Kidney tubule cell (primary cell): ENCODE measurements around the gene CISD1.

Experiments used
- DNase-seq: peaks from one replicate; pipeline ENCODE4 v3.0.0-alpha.2; 2018; ENCODE audit warnings: low spot score

Gene CISD1

GRCh38 chr10:58311026-58311425 is 42.1 kb downstream of the CISD1 start:
- DNase-seq: no peak

- no peak for DNase-seq
Observed at GRCh38 chr10:58316874-58317273, 47.9 kb downstream of the CISD1 start.

GRCh38 chr10:58318346-58318745 is 49.4 kb downstream of the CISD1 start:
- no peak for DNase-seq

- DNase-seq: no peak
Observed at GRCh38 chr10:58319599-58319998, 50.6 kb downstream of the CISD1 start.

- no peak for DNase-seq
Observed at GRCh38 chr10:58320351-58321049, 51.5 kb downstream of the CISD1 start.

- DNase-seq: no peak
Observed at GRCh38 chr10:58322072-58322834, 53.3 kb downstream of the CISD1 start.

- no peak for DNase-seq
Observed at GRCh38 chr10:58322835-58323209, 53.9 kb downstream of the CISD1 start.

GRCh38 chr10:58326967-58327381 is 58.0 kb downstream of the CISD1 start:
- peak; percentile 56 for DNase-seq

- no peak for DNase-seq
Observed at GRCh38 chr10:58328233-58328632, 59.3 kb downstream of the CISD1 start.

GRCh38 chr10:58330431-58330830 is 61.5 kb downstream of the CISD1 start:
- DNase-seq: no peak

- DNase-seq: no peak
Observed at GRCh38 chr10:58331646-58332045, 62.7 kb downstream of the CISD1 start.

- DNase-seq: peak; percentile 85
Observed at GRCh38 chr10:58334817-58335305, 65.9 kb downstream of the CISD1 start, which contains the start of gene UBE2D1. Gene UBE2D1 (plus strand): TSS chr10:58335006. CDS start chr10:58335202, 196 bp downstream.

GRCh38 chr10:58335306-58336005 is 66.5 kb downstream of the CISD1 start:
- peak; percentile 73 for DNase-seq

- no peak for DNase-seq
Observed at GRCh38 chr10:58336242-58336641, 67.3 kb downstream of the CISD1 start.
